ENCODE data around the gene SPRR3. TPM values are rescaled to one million over a fixed set of nuclear protein-coding genes. Genes with fewer than 3 reads are reported as not detected.
A peak's percentile ranks its signal among the peaks of the same experiment; 100 is the strongest.
"Not testable (repeated sequence)": the region's sequence is repeated elsewhere in the genome, so short reads cannot be mapped to it uniquely, and the experiment has no call there.

Gene SPRR3
- total RNA-seq, 1 experiment from 2014 or later = not detected

DNA sequence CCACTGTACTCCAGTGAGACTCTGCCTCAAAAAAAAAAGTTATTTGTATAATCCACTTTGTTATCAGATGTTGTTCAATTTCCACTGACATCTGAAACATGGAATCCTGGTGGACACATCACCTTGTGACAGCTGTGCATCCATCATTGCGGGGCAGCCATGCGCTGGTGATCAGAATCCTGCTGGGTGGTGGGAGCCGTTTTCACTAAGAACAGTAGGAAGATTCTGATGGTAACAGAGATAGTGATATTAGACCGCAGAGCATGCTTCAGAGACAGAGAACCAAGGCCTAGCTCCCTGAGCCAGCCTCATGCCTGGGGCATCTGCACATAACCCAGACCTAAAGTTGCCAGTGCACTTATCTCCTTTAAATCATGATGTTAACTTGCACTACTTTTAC lies 3.1 kb upstream of the SPRR3 start:
- Mint-ChIP-seq H3K4me3 (ENCODE audit: unreplicated experiment) (no peak overlapping the region), H3K4me1 (ENCODE audit: insufficient read depth, unreplicated experiment) (peaks cover 16% of the 10 kb centered on the region), H3K36me3 (ENCODE audit: insufficient read depth, unreplicated experiment) (no peaks in the 10 kb centered on the region), H3K9me3 (ENCODE audit: unreplicated experiment) (peaks cover 8% of the 10 kb centered on the region), H3K27ac (ENCODE audit: low read depth, unreplicated experiment) (no peak overlapping the region), H3K27me3 (ENCODE audit: insufficient read depth, unreplicated experiment) (no peaks in the 10 kb centered on the region)
- no TSS peak for BruUV-seq (replicated peaks)
- intact Hi-C loops (cut with micrococcal nuclease) = no loop called here
- POLR2A ChIA-PET = interaction anchor here (1.1 kb wide), 1 partner anchor 8 kb away, joined by 3 read pairs; no protein-coding TSS in a partner anchor
- no peak for DNase-seq (ENCODE audit: unreplicated experiment)
- CTCF ChIA-PET = interaction anchor here (1.8 kb wide), 1 partner anchor 128 kb away, joined by 8 read pairs; no protein-coding TSS in a partner anchor
- TF ChIP-seq, protein P1, sequence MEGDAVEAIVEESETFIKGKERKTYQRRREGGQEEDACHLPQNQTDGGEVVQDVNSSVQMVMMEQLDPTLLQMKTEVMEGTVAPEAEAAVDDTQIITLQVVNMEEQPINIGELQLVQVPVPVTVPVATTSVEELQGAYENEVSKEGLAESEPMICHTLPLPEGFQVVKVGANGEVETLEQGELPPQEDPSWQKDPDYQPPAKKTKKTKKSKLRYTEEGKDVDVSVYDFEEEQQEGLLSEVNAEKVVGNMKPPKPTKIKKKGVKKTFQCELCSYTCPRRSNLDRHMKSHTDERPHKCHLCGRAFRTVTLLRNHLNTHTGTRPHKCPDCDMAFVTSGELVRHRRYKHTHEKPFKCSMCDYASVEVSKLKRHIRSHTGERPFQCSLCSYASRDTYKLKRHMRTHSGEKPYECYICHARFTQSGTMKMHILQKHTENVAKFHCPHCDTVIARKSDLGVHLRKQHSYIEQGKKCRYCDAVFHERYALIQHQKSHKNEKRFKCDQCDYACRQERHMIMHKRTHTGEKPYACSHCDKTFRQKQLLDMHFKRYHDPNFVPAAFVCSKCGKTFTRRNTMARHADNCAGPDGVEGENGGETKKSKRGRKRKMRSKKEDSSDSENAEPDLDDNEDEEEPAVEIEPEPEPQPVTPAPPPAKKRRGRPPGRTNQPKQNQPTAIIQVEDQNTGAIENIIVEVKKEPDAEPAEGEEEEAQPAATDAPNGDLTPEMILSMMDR (IDR thresholded peaks at IDR 0.05; ENCODE audit: unreplicated experiment) = no peak

DNA sequence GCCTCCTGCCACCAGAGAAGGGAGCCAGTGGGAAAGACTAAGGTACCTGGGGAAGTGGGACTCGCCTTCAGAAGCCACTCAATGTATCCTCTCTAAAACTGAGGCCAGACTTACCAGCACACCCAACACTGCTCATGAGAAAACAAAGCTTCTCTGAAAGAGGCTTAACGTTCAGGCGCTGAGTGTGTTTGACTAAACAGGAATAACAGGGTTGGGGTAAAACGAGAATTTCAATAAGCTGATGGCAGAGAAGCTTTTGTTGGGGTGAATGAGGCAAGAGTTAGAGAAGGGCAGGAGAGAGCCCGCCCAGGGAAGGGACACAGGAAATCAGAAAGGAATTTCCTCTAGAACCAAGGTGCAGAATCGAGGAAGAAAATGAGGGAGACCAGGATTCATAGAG lies 1.7 kb upstream of the SPRR3 start:
- Mint-ChIP-seq H3K36me3 (ENCODE audit: insufficient read depth, unreplicated experiment) (no peaks in the 10 kb centered on the region), H3K9me3 (ENCODE audit: unreplicated experiment) (peaks cover 8% of the 10 kb centered on the region), H3K27me3 (ENCODE audit: insufficient read depth, unreplicated experiment) (no peaks in the 10 kb centered on the region), H3K4me3 (ENCODE audit: unreplicated experiment) (no peak overlapping the region), H3K27ac (ENCODE audit: low read depth, unreplicated experiment) (peak overlapping the region; percentile 0), H3K4me1 (ENCODE audit: insufficient read depth, unreplicated experiment) (peaks cover 16% of the 10 kb centered on the region)
- no peak for DNase-seq (ENCODE audit: unreplicated experiment)
- TF ChIP-seq, protein P1 (IDR thresholded peaks at IDR 0.05; ENCODE audit: unreplicated experiment) = no peak
- ChIA-PET POLR2A (interaction anchor here (0.5 to 1.5 kb wide), 4 partner anchors 8 to 13 kb away, joined by 3 to 5 read pairs (median 4); no protein-coding TSS in a partner anchor), CTCF (interaction anchor here (0.6 to 1.8 kb wide), 6 partner anchors 33 to 223 kb away, joined by 3 to 8 read pairs (median 3); no protein-coding TSS in a partner anchor)
- no TSS peak for BruUV-seq (replicated peaks)
- intact Hi-C loops (cut with micrococcal nuclease) = no loop called here

DNA sequence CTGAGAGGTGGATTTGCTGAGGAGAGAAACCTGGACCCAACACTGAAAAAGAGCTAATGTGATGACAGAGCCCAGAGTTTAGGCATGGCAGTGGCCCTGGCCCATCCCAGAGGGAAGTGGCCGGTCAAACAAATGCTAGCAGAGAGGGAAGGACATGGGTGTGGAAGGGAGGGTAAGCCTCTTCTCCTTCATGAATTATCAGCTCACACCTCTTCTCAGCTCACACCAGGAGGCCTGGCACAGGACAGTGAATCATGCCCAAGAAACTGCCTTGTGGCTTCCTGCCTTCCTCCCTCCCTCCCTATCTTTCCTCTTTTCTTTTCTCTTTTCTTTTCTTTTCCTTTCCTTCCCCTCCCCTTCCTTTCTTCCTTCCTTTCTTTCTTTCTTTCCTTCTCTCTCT lies 1.3 kb upstream of the SPRR3 start:
- Mint-ChIP-seq H3K27ac (ENCODE audit: low read depth, unreplicated experiment) (peak overlapping the region; percentile 0), H3K4me1 (ENCODE audit: insufficient read depth, unreplicated experiment) (peaks cover 16% of the 10 kb centered on the region), H3K4me3 (ENCODE audit: unreplicated experiment) (no peak overlapping the region), H3K27me3 (ENCODE audit: insufficient read depth, unreplicated experiment) (no peaks in the 10 kb centered on the region), H3K36me3 (ENCODE audit: insufficient read depth, unreplicated experiment) (no peaks in the 10 kb centered on the region), H3K9me3 (ENCODE audit: unreplicated experiment) (peaks cover 5% of the 10 kb centered on the region)
- peak; percentile 30 for DNase-seq (ENCODE audit: unreplicated experiment)
- TF ChIP-seq, protein P1 (IDR thresholded peaks at IDR 0.05; ENCODE audit: unreplicated experiment) = no peak
- intact Hi-C loops (cut with micrococcal nuclease) = no loop called here
- ChIA-PET POLR2A (interaction anchor here (0.6 to 1.5 kb wide), 6 partner anchors 8 to 520 kb away, joined by 3 to 5 read pairs (median 4); no protein-coding TSS in a partner anchor), CTCF (interaction anchor here (0.6 to 1.8 kb wide), 7 partner anchors 33 to 222 kb away, joined by 3 to 8 read pairs (median 3); no protein-coding TSS in a partner anchor)
- no TSS peak for BruUV-seq (replicated peaks)

DNA sequence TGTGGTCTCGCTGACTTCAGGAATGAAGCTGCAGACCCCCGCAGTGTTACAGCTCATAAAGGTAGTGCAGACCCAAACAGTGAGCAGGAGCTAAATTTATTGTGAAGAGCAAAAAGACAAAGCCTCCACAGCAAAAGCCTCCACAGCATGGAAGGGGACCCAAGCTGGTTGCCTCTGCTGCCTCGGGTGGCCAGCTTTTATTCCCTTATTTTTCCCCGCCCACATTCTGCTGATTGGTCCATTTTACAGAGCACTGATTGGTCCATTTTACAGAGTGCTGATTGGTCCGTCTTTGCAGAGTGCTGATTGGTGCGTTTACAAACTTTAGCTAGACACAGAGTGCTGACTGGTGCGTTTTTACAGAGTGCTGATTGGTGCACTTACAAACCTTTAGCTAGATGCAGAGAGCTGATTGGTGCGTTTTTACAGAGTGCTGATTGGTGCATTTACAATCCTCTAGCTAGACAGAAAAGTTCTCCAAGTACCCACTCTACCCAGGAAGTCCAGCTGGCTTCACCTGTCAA lies 9.7 kb downstream of the SPRR3 start:
- H3K9me3 Mint-ChIP-seq (ENCODE audit: unreplicated experiment); H3K27me3 Mint-ChIP-seq (ENCODE audit: insufficient read depth, unreplicated experiment); DNase-seq (ENCODE audit: unreplicated experiment); H3K36me3 Mint-ChIP-seq (ENCODE audit: insufficient read depth, unreplicated experiment); intact Hi-C loops (cut with micrococcal nuclease); H3K27ac Mint-ChIP-seq (ENCODE audit: low read depth, unreplicated experiment); H3K4me1 Mint-ChIP-seq (ENCODE audit: insufficient read depth, unreplicated experiment); H3K4me3 Mint-ChIP-seq (ENCODE audit: unreplicated experiment); BruUV-seq (replicated peaks): not testable (repeated sequence)
- POLR2A ChIA-PET = interaction anchor here (0.7 kb wide), 1 partner anchor 24 kb away, joined by 3 read pairs; no protein-coding TSS in a partner anchor
- CTCF ChIA-PET = interaction anchor here (1.2 kb wide), 1 partner anchor 33 kb away, joined by 4 read pairs; no protein-coding TSS in a partner anchor

DNA sequence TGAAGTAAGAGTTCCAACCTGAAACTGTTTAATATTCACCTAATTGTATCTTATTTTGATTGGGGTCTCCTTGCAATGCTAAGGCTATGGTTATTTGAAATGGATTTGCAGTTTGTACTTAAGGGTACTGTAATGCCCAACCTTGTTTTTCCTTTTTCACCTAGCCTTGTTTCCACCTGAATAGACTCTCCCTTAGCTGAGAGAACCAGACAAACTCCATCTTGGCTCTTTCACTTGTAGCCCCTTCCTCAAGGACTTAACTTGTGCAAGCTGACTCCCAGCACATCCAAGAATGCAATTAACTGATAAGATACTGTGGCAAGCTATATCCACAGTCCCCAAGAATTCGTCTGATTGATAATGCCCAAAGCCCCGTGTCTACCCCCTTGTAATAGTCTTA lies 20.3 kb downstream of the SPRR3 start:
- H3K27me3 Mint-ChIP-seq (ENCODE audit: insufficient read depth, unreplicated experiment); H3K9me3 Mint-ChIP-seq (ENCODE audit: unreplicated experiment); DNase-seq (ENCODE audit: unreplicated experiment); H3K27ac Mint-ChIP-seq (ENCODE audit: low read depth, unreplicated experiment); H3K4me3 Mint-ChIP-seq (ENCODE audit: unreplicated experiment); POLR2A ChIA-PET; H3K36me3 Mint-ChIP-seq (ENCODE audit: insufficient read depth, unreplicated experiment); H3K4me1 Mint-ChIP-seq (ENCODE audit: insufficient read depth, unreplicated experiment); BruUV-seq (replicated peaks); intact Hi-C loops (cut with micrococcal nuclease): not testable (repeated sequence)
- CTCF ChIA-PET = interaction anchor here (1.0 to 1.4 kb wide), 3 partner anchors 95 to 368 kb away, joined by 3 to 4 read pairs (median 4); no protein-coding TSS in a partner anchor

DNA sequence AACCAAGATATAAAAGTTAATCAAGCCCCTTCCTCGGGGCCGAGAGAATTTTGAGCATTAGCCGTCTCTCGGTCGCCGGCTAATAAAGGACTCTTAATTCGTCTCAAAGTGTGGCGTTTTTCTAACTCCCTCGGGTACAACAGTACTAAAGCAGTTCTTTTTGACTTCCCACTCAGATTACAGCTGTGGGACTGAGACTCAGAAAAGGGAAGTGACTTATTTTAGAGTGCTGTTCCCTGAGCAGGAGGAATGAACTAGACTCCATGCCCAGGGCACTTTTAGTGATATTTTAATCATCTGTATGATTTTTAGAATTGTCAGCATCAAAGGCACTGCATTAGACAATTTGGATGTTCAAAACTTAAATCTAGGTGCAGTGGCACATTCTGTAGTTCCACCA lies 20.8 kb downstream of the SPRR3 start:
- DNase-seq (ENCODE audit: unreplicated experiment); H3K4me3 Mint-ChIP-seq (ENCODE audit: unreplicated experiment); H3K36me3 Mint-ChIP-seq (ENCODE audit: insufficient read depth, unreplicated experiment); intact Hi-C loops (cut with micrococcal nuclease); H3K9me3 Mint-ChIP-seq (ENCODE audit: unreplicated experiment); BruUV-seq (replicated peaks); H3K4me1 Mint-ChIP-seq (ENCODE audit: insufficient read depth, unreplicated experiment); POLR2A ChIA-PET; H3K27ac Mint-ChIP-seq (ENCODE audit: low read depth, unreplicated experiment); H3K27me3 Mint-ChIP-seq (ENCODE audit: insufficient read depth, unreplicated experiment): not testable (repeated sequence)
- CTCF ChIA-PET = interaction anchor here (1.3 to 1.4 kb wide), 2 partner anchors 170 to 368 kb away, joined by 4 read pairs; no protein-coding TSS in a partner anchor

Data from MCF 10A (cell line).